GM23248 (cell line): ENCODE measurements around the gene RNF125. TPM values are rescaled to one million over a fixed set of nuclear protein-coding genes. Genes with fewer than 3 reads are reported as not detected.

Experiments used
- DNase-seq: peaks from one replicate; pipeline ENCODE4 v3.0.0-alpha.2; 2015
- H2AFZ ChIP-seq: fragments of 200-600 bp; sonication (generic); 2 replicates; pipeline ENCODE4 v1.6.1; 2016; ENCODE audit warnings: antibody characterized with exemption
- H3F3A ChIP-seq: fragments of 200-600 bp; sonication (generic); 2 replicates; pipeline ENCODE4 v1.6.1; 2016; ENCODE audit warnings: mild to moderate bottlenecking, antibody characterized with exemption, mixed run types; ENCODE audit not compliant: insufficient read depth
- H3K27ac ChIP-seq: fragments of 200-600 bp; sonication (generic); 2 replicates; pipeline ENCODE4 v1.5.1; 2016; ENCODE audit warnings: mild to moderate bottlenecking
- H3K27me3 ChIP-seq: fragments of 200-600 bp; sonication (generic); replicated peaks from 2 replicates; pipeline ENCODE4 v1.6.1; 2016; ENCODE audit warnings: mild to moderate bottlenecking; ENCODE audit not compliant: insufficient read depth
- H3K36me3 ChIP-seq: fragments of 200-600 bp; sonication (generic); 2 replicates; pipeline ENCODE4 v1.6.1; 2016; ENCODE audit warnings: low read depth, mild to moderate bottlenecking
- H3K4me1 ChIP-seq: fragments of 200-600 bp; sonication (generic); 2 replicates; pipeline ENCODE4 v1.6.1; 2016; ENCODE audit warnings: mild to moderate bottlenecking; ENCODE audit not compliant: insufficient read depth
- H3K4me2 ChIP-seq: fragments of 200-600 bp; sonication (generic); one replicate; pipeline ENCODE4 v1.6.1; 2016; ENCODE audit warnings: mild to moderate bottlenecking; ENCODE audit not compliant: unreplicated experiment
- H3K4me3 ChIP-seq: fragments of 200-600 bp; sonication (generic); 2 replicates; pipeline ENCODE4 v1.5.1; 2016; ENCODE audit warnings: mild to moderate bottlenecking
- H3K79me2 ChIP-seq: fragments of 200-600 bp; sonication (generic); 2 replicates; pipeline ENCODE4 v1.6.1; 2016; ENCODE audit warnings: mild to moderate bottlenecking; ENCODE audit not compliant: insufficient read depth
- H3K9ac ChIP-seq: fragments of 200-600 bp; sonication (generic); 2 replicates; pipeline ENCODE4 v1.6.1; 2016; ENCODE audit warnings: mild to moderate bottlenecking
- H3K9me2 ChIP-seq: fragments of 200-600 bp; sonication (generic); 2 replicates; pipeline ENCODE4 v1.6.1; 2016; ENCODE audit warnings: mixed run types, mild to moderate bottlenecking, moderate library complexity; ENCODE audit not compliant: insufficient read depth
- H3K9me3 ChIP-seq: fragments of 200-600 bp; sonication (generic); one replicate; pipeline ENCODE4 v1.6.1; 2017; ENCODE audit warnings: low read depth
- H4K20me1 ChIP-seq: fragments of 200-600 bp; sonication (generic); 2 replicates; pipeline ENCODE4 v1.6.0; 2016; ENCODE audit not compliant: insufficient read depth
- EZH2 ChIP-seq: fragments of 200-600 bp; sonication (generic); IDR thresholded peaks from 2 replicates; pipeline ENCODE4 v1.6.1; 2018; ENCODE audit warnings: antibody characterized with exemption, mild to moderate bottlenecking; ENCODE audit not compliant: insufficient read depth, poor library complexity, severe bottlenecking
- EZH2phosphoT487 ChIP-seq: fragments of 200-600 bp; sonication (generic); IDR thresholded peaks from 2 replicates; pipeline ENCODE4 v1.6.1; 2018; ENCODE audit warnings: antibody characterized with exemption, moderate library complexity, mild to moderate bottlenecking, low read depth; ENCODE audit not compliant: insufficient read depth
- WGBS, 2 experiments: methylation state at CpG; one replicate each; pipeline ENCODE4 v1.1.6; 2015 to 2017; ENCODE audit warnings: low lambda C conversion rate in 2 of 2, low coverage in 1 of 2; ENCODE audit errors: missing lambda C conversion rate in 2 of 2; 5-methylcytosine and 5-hydroxymethylcytosine counted together
- in situ Hi-C: fragments of 300-500 bp; cut with MboI; formaldehyde crosslinking; loops from 2 replicates; pipeline ENCODE4 v1.15.0; 2020
- polyA plus RNA-seq: library from polyadenylated mRNA; unstranded; fragments of >200 nt; fragmentation: Nextera tagmentation; extraction: Ambion mirVana; gene quantifications from 2 replicates; pipeline ENCODE4 v1.2.1, GENCODE V29; 2016
- total RNA-seq: library from RNA; depleted of rRNA; stranded (reverse); fragments of >200 nt; shearing (Covaris generic); gene quantifications from 2 replicates; pipeline ENCODE4 v1.2.3, GENCODE V29; 2014

The RNF125 gene
- total and polyA plus RNA-seq, 2 experiments from 2014 or later, result 0.18 to 0.32 TPM

GRCh38 chr18:32048507-32049091 lies 30.0 kb downstream of the RNF125 start:
- Histone ChIP-seq H3K27ac (no peak overlapping the region), H3F3A (no peaks in the 10 kb centered on the region)
- TF ChIP-seq EZH2phosphoT487 (no peak), EZH2 (no peak)

GRCh38 chr18:32049393-32050171 lies 31.0 kb downstream of the RNF125 start:
- H3K36me3 ChIP-seq, result no peaks in the 10 kb centered on the region
- no peaks in the 10 kb centered on the region for H3K27me3 ChIP-seq
- in situ Hi-C loops, result no loop called here
- no peaks in the 10 kb centered on the region for H4K20me1 ChIP-seq
- H3K4me1 ChIP-seq, result peaks cover 8% of the 10 kb centered on the region
- peak; percentile 20 for DNase-seq
- H3K9ac ChIP-seq, result no peak overlapping the region
- no peak overlapping the region for H3K4me2 ChIP-seq
- TF ChIP-seq EZH2 (no peak), EZH2phosphoT487 (no peak)
- no peak overlapping the region for H2AFZ ChIP-seq
- 99 to 100% methylated on average over 1 to 3 of the region's 3 CpGs for WGBS, 2 experiments
- H3K79me2 ChIP-seq, result no peaks in the 10 kb centered on the region
- no peaks in the 10 kb centered on the region for H3F3A ChIP-seq
- no peaks in the 10 kb centered on the region for H3K9me3 ChIP-seq
- H3K9me2 ChIP-seq, result no peaks in the 10 kb centered on the region
- no peak overlapping the region for H3K27ac ChIP-seq
- no peak overlapping the region for H3K4me3 ChIP-seq

More at GRCh38 chr18:32048507-32049091, 30.0 kb downstream of the RNF125 start:
- no peak overlapping the region for H3K4me2 ChIP-seq
- H3K36me3 ChIP-seq, result no peaks in the 10 kb centered on the region
- no peaks in the 10 kb centered on the region for H3K9me2 ChIP-seq
- no peak overlapping the region for H3K9ac ChIP-seq
- no peaks in the 10 kb centered on the region for H3K79me2 ChIP-seq
- no peaks in the 10 kb centered on the region for H3K27me3 ChIP-seq
- peak; percentile 86 for DNase-seq
- H4K20me1 ChIP-seq, result no peaks in the 10 kb centered on the region
- in situ Hi-C loops, result no loop called here
- no peak overlapping the region for H3K4me3 ChIP-seq
- H3K4me1 ChIP-seq, result peaks cover 8% of the 10 kb centered on the region
- peak overlapping the region; percentile 53; the same call in 1 of the 2 replicates for H2AFZ ChIP-seq
- no peaks in the 10 kb centered on the region for H3K9me3 ChIP-seq
- 50 to 54% methylated on average over 4 of the region's 4 CpGs for WGBS, 2 experiments

GRCh38 chr18:32056613-32057358 lies 38.2 kb downstream of the RNF125 start:
- in situ Hi-C loops, result no loop called here
- Histone ChIP-seq H3K4me1 (no peaks in the 10 kb centered on the region), H3K27ac (no peak overlapping the region)

GRCh38 chr18:32057624-32058165 lies 39.1 kb downstream of the RNF125 start:
- no peak for TF ChIP-seq EZH2phosphoT487
- no peak for TF ChIP-seq EZH2
- Histone ChIP-seq H3K9me3 (no peaks in the 10 kb centered on the region), H3K36me3 (no peaks in the 10 kb centered on the region), H3F3A (no peaks in the 10 kb centered on the region), H2AFZ (no peak overlapping the region), H3K79me2 (no peaks in the 10 kb centered on the region), H3K4me2 (no peak overlapping the region), H3K4me3 (no peak overlapping the region), H3K4me1 (no peaks in the 10 kb centered on the region), H4K20me1 (no peaks in the 10 kb centered on the region), H3K27me3 (no peaks in the 10 kb centered on the region), H3K9ac (no peak overlapping the region), H3K9me2 (no peaks in the 10 kb centered on the region), H3K27ac (no peak overlapping the region)
- 70 to 73% methylated on average over 7 of the region's 7 CpGs for WGBS, 2 experiments
- no peak for DNase-seq
- in situ Hi-C loops, result no loop called here

More at GRCh38 chr18:32056613-32057358, 38.2 kb downstream of the RNF125 start:
- Histone ChIP-seq H3K4me2 (no peak overlapping the region), H3K9ac (no peak overlapping the region), H3K9me2 (no peaks in the 10 kb centered on the region), H2AFZ (no peak overlapping the region), H3K79me2 (no peaks in the 10 kb centered on the region), H3K9me3 (no peaks in the 10 kb centered on the region), H3F3A (no peaks in the 10 kb centered on the region), H3K36me3 (no peaks in the 10 kb centered on the region), H3K27me3 (no peaks in the 10 kb centered on the region), H4K20me1 (no peaks in the 10 kb centered on the region), H3K4me3 (no peak overlapping the region)
- TF ChIP-seq EZH2 (no peak), EZH2phosphoT487 (no peak)
- no peak for DNase-seq
- WGBS, 2 experiments, result 91 to 92% methylated on average over 3 of the region's 3 CpGs
